H1 (cell line): ENCODE data around the gene DOCK11. TPM values are rescaled to one million over a fixed set of nuclear protein-coding genes. Genes with fewer than 3 reads are reported as not detected.

Experiments used
- CTCF ChIA-PET: fragments of 300-600 bp; sonication (Branson Sonifier 250); formaldehyde crosslinking; loops from one replicate; lab custom pipeline; 2021; ENCODE audit not compliant: partially characterized antibody; lab: Charles Lee
- POLR2A ChIA-PET: fragments of 300-600 bp; sonication (Branson Sonifier 250); formaldehyde crosslinking; loops from one replicate; lab custom pipeline; 2021; ENCODE audit warnings: inconsistent platforms; ENCODE audit not compliant: partially characterized antibody; lab: Charles Lee
- DNase-seq, 2 experiments: peaks; one replicate each; pipeline versions ENCODE4 v3.0.0 to v3.0.0-alpha.2; 2010 to 2022; ENCODE audit warnings: low spot score in 2 of 2, low read depth in 1 of 2, mixed read lengths in 1 of 2
- FAIRE-seq: peaks from 2 replicates; lab custom pipeline; 2011; peaks lifted over from hg19 to GRCh38; lab: Jason Lieb, UNC
- H2AFZ ChIP-seq: 2 replicates; pipeline ENCODE4 v1.8.1; 2012; ENCODE audit warnings: low read length, inconsistent platforms
- H2AK5ac ChIP-seq: 2 replicates; pipeline ENCODE4 v1.6.1; 2013; ENCODE audit warnings: low read depth, low read length
- H2BK120ac ChIP-seq: replicated peaks from 2 replicates; pipeline ENCODE3; 2013; ENCODE audit warnings: low read depth, low read length, inconsistent platforms
- H2BK12ac ChIP-seq: 2 replicates; pipeline ENCODE4 v1.6.1; 2013; ENCODE audit warnings: low read depth, low read length
- H2BK15ac ChIP-seq: 2 replicates; pipeline ENCODE4 v1.6.1; 2013; ENCODE audit warnings: low read length
- H2BK20ac ChIP-seq: 2 replicates; pipeline ENCODE4 v1.6.1; 2013; ENCODE audit warnings: low read length
- H2BK5ac ChIP-seq: 2 replicates; pipeline ENCODE4 v1.6.1; 2013; ENCODE audit warnings: low read depth, low read length
- H3K14ac ChIP-seq: 2 replicates; pipeline ENCODE4 v1.6.1; 2013; ENCODE audit warnings: inconsistent platforms; ENCODE audit not compliant: insufficient read length
- H3K18ac ChIP-seq: 2 replicates; pipeline ENCODE4 v1.6.1; 2013; ENCODE audit warnings: low read length; ENCODE audit errors: extremely low read depth
- H3K23ac ChIP-seq: 2 replicates; pipeline ENCODE4 v1.6.1; 2013; ENCODE audit warnings: inconsistent platforms; ENCODE audit not compliant: insufficient read length
- H3K23me2 ChIP-seq: 2 replicates; pipeline ENCODE4 v1.6.1; 2013; ENCODE audit warnings: low read depth, low read length
- H3K27ac ChIP-seq: 2 replicates; pipeline ENCODE4 v1.6.1; 2011; ENCODE audit warnings: low read depth, low read length, inconsistent platforms
- H3K27me3 ChIP-seq, 4 experiments: replicated peaks in 1 of 4; 1 replicate in 1 of 4; 2 replicates in 3 of 4; pipeline versions ENCODE4 v1.6.1 to v1.8.1; 2011 to 2013; ENCODE audit warnings: low read length in 3 of 4, mild to moderate bottlenecking in 3 of 4, inconsistent platforms in 2 of 4, mixed read lengths in 2 of 4, moderate library complexity in 1 of 4; ENCODE audit not compliant: control insufficient read depth in 3 of 4, insufficient read depth in 3 of 4; ENCODE audit errors: extremely low read depth in 1 of 4
- H3K36me3 ChIP-seq, 4 experiments: 2 replicates each; pipeline versions ENCODE4 v1.6.1 to v1.8.1; 2011 to 2013; ENCODE audit warnings: mild to moderate bottlenecking in 4 of 4, low read length in 3 of 4, moderate library complexity in 2 of 4, control low read depth in 1 of 4, inconsistent platforms in 1 of 4; ENCODE audit not compliant: insufficient read depth in 4 of 4, control insufficient read depth in 2 of 4
- H3K4ac ChIP-seq: replicated peaks from 2 replicates; pipeline ENCODE3; 2013; ENCODE audit warnings: low read length, low read depth, mixed read lengths, inconsistent platforms; ENCODE audit not compliant: insufficient read length
- H3K4me1 ChIP-seq, 4 experiments: replicated peaks in 1 of 4; 1 replicate in 1 of 4; 2 replicates in 3 of 4; pipeline versions ENCODE4 v1.6.1 to v1.8.1; 2011 to 2013; ENCODE audit warnings: low read length in 3 of 4, inconsistent platforms in 2 of 4, mixed read lengths in 1 of 4; ENCODE audit not compliant: insufficient read depth in 4 of 4, control insufficient read depth in 3 of 4
- H3K4me2 ChIP-seq, 2 experiments: 2 replicates each; pipeline versions ENCODE4 v1.6.1 to v1.8.1; 2011 to 2013; ENCODE audit warnings: low read depth in 2 of 2, low read length in 2 of 2, control low read depth in 1 of 2, inconsistent platforms in 1 of 2, mild to moderate bottlenecking in 1 of 2; ENCODE audit not compliant: insufficient read depth in 1 of 2
- H3K4me3 ChIP-seq, 4 experiments: fragments of 200-600, 300-600 bp in 1 of 4; sonication (generic), shearing (Covaris generic), sonication (Bioruptor Twin) in 1 of 4; 2 replicates each; pipeline versions ENCODE4 v1.5.1 to v1.8.1; 2011 to 2016; ENCODE audit warnings: low read length in 4 of 4, low read depth in 3 of 4, control low read depth in 2 of 4, inconsistent platforms in 2 of 4, mild to moderate bottlenecking in 2 of 4, mixed read lengths in 1 of 4, moderate library complexity in 1 of 4; ENCODE audit not compliant: insufficient read depth in 2 of 4; ENCODE audit errors: extremely low read depth in 1 of 4
- H3K56ac ChIP-seq: replicated peaks from 2 replicates; pipeline ENCODE3; 2013; ENCODE audit warnings: low read depth, mild to moderate bottlenecking, mixed read lengths, low read length, inconsistent platforms; ENCODE audit not compliant: insufficient read length
- H3K79me1 ChIP-seq: 2 replicates; pipeline ENCODE4 v1.6.1; 2013; ENCODE audit warnings: low read depth, low read length, control low read depth
- H3K79me2 ChIP-seq, 2 experiments: 2 replicates each; pipeline versions ENCODE4 v1.6.1 to v1.8.1; 2012 to 2013; ENCODE audit warnings: low read length in 2 of 2, mild to moderate bottlenecking in 2 of 2, inconsistent platforms in 1 of 2; ENCODE audit not compliant: insufficient read depth in 2 of 2, control insufficient read depth in 1 of 2
- H3K9ac ChIP-seq, 4 experiments: replicated peaks in 1 of 4; 1 replicate in 1 of 4; 2 replicates in 3 of 4; pipeline versions ENCODE4 v1.6.1 to v1.8.1; 2011 to 2013; ENCODE audit warnings: low read depth in 3 of 4, low read length in 3 of 4, control low read depth in 2 of 4, mild to moderate bottlenecking in 2 of 4, moderate library complexity in 2 of 4, inconsistent platforms in 1 of 4; ENCODE audit errors: extremely low read depth in 1 of 4
- H3K9me3 ChIP-seq, 2 experiments: 2 replicates each; pipeline versions ENCODE4 v1.6.1 to v1.8.1; 2012 to 2013; ENCODE audit warnings: mild to moderate bottlenecking in 2 of 2, moderate library complexity in 2 of 2, control low read depth in 1 of 2, inconsistent platforms in 1 of 2, low read depth in 1 of 2, low read length in 1 of 2, mixed read lengths in 1 of 2; ENCODE audit not compliant: insufficient read depth in 2 of 2
- H4K20me1 ChIP-seq, 2 experiments: replicated peaks in 1 of 2; 2 replicates each; pipeline versions ENCODE3 to v1.8.1; 2011 to 2013; ENCODE audit warnings: inconsistent platforms in 2 of 2, low read length in 2 of 2, mild to moderate bottlenecking in 1 of 2; ENCODE audit not compliant: insufficient read depth in 2 of 2, control insufficient read depth in 1 of 2
- H4K5ac ChIP-seq: 2 replicates; pipeline ENCODE4 v1.6.1; 2013; ENCODE audit warnings: low read length, low read depth, mixed read lengths, inconsistent platforms; ENCODE audit not compliant: insufficient read length
- H4K8ac ChIP-seq: 2 replicates; pipeline ENCODE4 v1.8.0; 2013; ENCODE audit warnings: mild to moderate bottlenecking, moderate library complexity, low read length, inconsistent platforms; ENCODE audit not compliant: insufficient read depth; ENCODE audit errors: extremely low read depth
- H4K91ac ChIP-seq: replicated peaks from 2 replicates; pipeline ENCODE3; 2013; ENCODE audit warnings: low read length, mixed read lengths, inconsistent platforms; ENCODE audit not compliant: insufficient read length
- ASH2L ChIP-seq: fragments of 200-600, 300-600 bp; sonication (generic); IDR thresholded peaks from one replicate; pipeline ENCODE4 v1.7.1; 2017; ENCODE audit warnings: low read length
- ATF2 ChIP-seq: IDR thresholded peaks from 2 replicates; pipeline ENCODE4 v1.6.1; 2012; ENCODE audit warnings: low read length, inconsistent platforms
- CEBPB ChIP-seq: IDR thresholded peaks from 2 replicates; pipeline ENCODE4 v1.6.1; 2012; ENCODE audit warnings: low read depth, low read length
- FOSL1 ChIP-seq: IDR thresholded peaks from 2 replicates; pipeline ENCODE4 v1.6.1; 2011; ENCODE audit warnings: mild to moderate bottlenecking, low read depth, low read length, moderate library complexity; ENCODE audit not compliant: insufficient read depth
- GABPA ChIP-seq: IDR thresholded peaks from 2 replicates; pipeline ENCODE4 v1.6.1; 2011; ENCODE audit warnings: mild to moderate bottlenecking, low read length, moderate library complexity, borderline replicate concordance; ENCODE audit not compliant: insufficient read depth
- HDAC2 ChIP-seq, 2 experiments: fragments of 300-600 bp in 1 of 2; sonication (generic) in 1 of 2; IDR thresholded peaks; 2 replicates each; pipeline ENCODE4 v1.6.1; 2011 to 2012; ENCODE audit warnings: low read depth in 2 of 2, low read length in 2 of 2, mild to moderate bottlenecking in 2 of 2, moderate library complexity in 2 of 2, borderline replicate concordance in 1 of 2, inconsistent platforms in 1 of 2
- NANOG ChIP-seq: IDR thresholded peaks from 2 replicates; pipeline ENCODE4 v1.6.1; 2011; ENCODE audit warnings: low read length, low read depth, mild to moderate bottlenecking, inconsistent platforms; ENCODE audit not compliant: insufficient read depth, poor library complexity, severe bottlenecking
- SAP30 ChIP-seq: fragments of 300-600 bp; sonication (generic); IDR thresholded peaks from 2 replicates; pipeline ENCODE4 v1.7.1; 2012; ENCODE audit warnings: low read length, moderate library complexity, mild to moderate bottlenecking, inconsistent platforms; ENCODE audit not compliant: insufficient read depth, insufficient replicate concordance
- SIN3A ChIP-seq, 2 experiments: IDR thresholded peaks in 1 of 2; conservative IDR thresholded peaks in 1 of 2; 2 replicates each; pipeline ENCODE4 v1.6.1; 2011 to 2012; ENCODE audit warnings: low read length in 2 of 2, improper control_type of control experiment in 1 of 2, low read depth in 1 of 2, mild to moderate bottlenecking in 1 of 2
- SIRT6 ChIP-seq: IDR thresholded peaks from one replicate; pipeline ENCODE4 v1.7.1; 2012; ENCODE audit warnings: low read length, inconsistent platforms
- SP2 ChIP-seq: IDR thresholded peaks from 2 replicates; pipeline ENCODE4 v1.6.1; 2012; ENCODE audit warnings: mild to moderate bottlenecking, low read length, inconsistent platforms
- TBP ChIP-seq: IDR thresholded peaks from 2 replicates; pipeline ENCODE4 v1.6.1; 2011; ENCODE audit warnings: low read depth, low read length, improper control_type of control experiment
- ZNF274 ChIP-seq: IDR thresholded peaks from 2 replicates; pipeline ENCODE4 v1.7.0; 2012; ENCODE audit warnings: low read length, borderline replicate concordance; ENCODE audit errors: extremely low read depth
- WGBS, 2 experiments: shearing (Covaris generic) in 1 of 2; methylation state at CpG; one replicate each; pipeline versions ENCODE4 v1.1.6 to v1.1.7; 2013 to 2015; ENCODE audit warnings: low lambda C conversion rate in 2 of 2, mixed read lengths in 2 of 2, inconsistent platforms in 1 of 2, low coverage in 1 of 2, missing lambda C conversion rate in 1 of 2; ENCODE audit not compliant: insufficient replicate concordance in 2 of 2, insufficient coverage in 1 of 2, insufficient read length in 1 of 2; ENCODE audit errors: extremely low coverage in 1 of 2, missing lambda C conversion rate in 1 of 2; 5-methylcytosine and 5-hydroxymethylcytosine counted together
- polyA plus RNA-seq, 7 experiments: library from polyadenylated mRNA; depleted of rRNA in 3 of 7; stranded (reverse) in 5 of 7; unstranded in 2 of 7; fragments of >200 nt in 5 of 7; fragments of 200-250 nt in 2 of 7; gene quantifications; 1 replicate in 5 of 7; 2 replicates in 1 of 7; 4 replicates in 1 of 7; pipeline versions ENCODE4 v1.2.1 to v1.2.3, GENCODE V29; 2011 to 2013; ENCODE audit warnings: missing spikeins in 2 of 7, mixed read lengths in 2 of 7
- total RNA-seq: library from RNA; stranded (reverse); fragmentation: NEBNext Ultra II Directional; extraction: Animal tissue kit (Norgen Biotek cat#: 25700); gene quantifications from 2 replicates; pipeline ENCODE4 v1.2.1, GENCODE V29; 2021

Gene DOCK11
- total and polyA plus RNA-seq, 2 of the 8 experiments (the other 6 are each of a cell fraction or from before 2014, with no cell fraction given) = 4.9 to 12.0 TPM

GRCh38 chrX:118585296-118585695, 89.7 kb downstream of the DOCK11 start:
- Histone ChIP-seq H2BK20ac (no peak overlapping the region), H3K79me2 (no peaks in the 10 kb centered on the region), H2BK15ac (no peak overlapping the region), H2AK5ac (no peak overlapping the region), H3K23ac (no peak overlapping the region), H3K23me2 (no peaks in the 10 kb centered on the region), H4K91ac (no peak overlapping the region), H3K4ac (no peak overlapping the region), H3K4me3 (no peak overlapping the region), H3K36me3 (no peaks in the 10 kb centered on the region; a peak in 1 of 8 replicates), H2AFZ (no peak overlapping the region), H4K8ac (no peak overlapping the region), H2BK12ac (no peak overlapping the region), H4K20me1 (no peaks in the 10 kb centered on the region), H3K9me3 (no peaks in the 10 kb centered on the region), H2BK120ac (no peak overlapping the region), H3K18ac (no peak overlapping the region), H3K14ac (no peak overlapping the region), H4K5ac (no peak overlapping the region), H3K4me2 (no peak overlapping the region), H3K56ac (no peak overlapping the region), H3K27ac (no peak overlapping the region), H3K27me3 (no peaks in the 10 kb centered on the region), H3K9ac (no peak overlapping the region), H3K4me1 (no peaks in the 10 kb centered on the region), H3K79me1 (no peaks in the 10 kb centered on the region), H2BK5ac (no peak overlapping the region)
- ChIA-PET POLR2A (no interaction called here), CTCF (no interaction called here)
- DNase-seq (no peak), FAIRE-seq (no peak)
- WGBS, 2 experiments = 97% methylated on average over 3 of the region's 3 CpGs; no CpG with 5 or more reads in 1 of the 2 experiments
- TF ChIP-seq ZNF274 (no peak), SIN3A (conservative IDR thresholded peaks at IDR 0.05 in 1 of 2, IDR thresholded peaks at IDR 0.05 in 1 of 2; ENCODE audit: low read depth in 1 of 2, low read length in 2 of 2) (no peak), NANOG (no peak), HDAC2 (IDR thresholded peaks at IDR 0.05; ENCODE audit: borderline replicate concordance in 1 of 2, low read depth in 2 of 2, low read length in 2 of 2) (no peak), SP2 (no peak), ASH2L (no peak), FOSL1 (no peak), GABPA (no peak), TBP (no peak), SAP30 (no peak), CEBPB (no peak), ATF2 (no peak), SIRT6 (no peak)
